IMR-90 (cell line): ENCODE data around the gene CADM1.

Experiments used
- BHLHE40 ChIP-seq: fragments of 150-350 bp; IDR thresholded peaks from 2 replicates; pipeline ENCODE4 v1.6.1; 2016; ENCODE audit warnings: mild to moderate bottlenecking, low read depth, low read length
- CEBPB ChIP-seq: IDR thresholded peaks from 2 replicates; pipeline ENCODE4 v1.6.1; 2012; ENCODE audit warnings: low read depth, low read length, improper control_type of control experiment
- CHD1 ChIP-seq: IDR thresholded peaks from 2 replicates; pipeline ENCODE4 v1.6.1; 2012; ENCODE audit warnings: low read depth, low read length, improper control_type of control experiment
- CTCF ChIP-seq: conservative IDR thresholded peaks from 2 replicates; pipeline ENCODE4 v1.5.1; 2012; ENCODE audit warnings: mild to moderate bottlenecking, low read depth, low read length, improper control_type of control experiment
- ELK1 ChIP-seq: fragments of 150-350 bp; IDR thresholded peaks from 2 replicates; pipeline ENCODE4 v1.6.1; 2016; ENCODE audit warnings: low read depth, mild to moderate bottlenecking, low read length, moderate library complexity, borderline replicate concordance
- FOS ChIP-seq: fragments of 150-350 bp; IDR thresholded peaks from 2 replicates; pipeline ENCODE4 v1.6.1; 2016; ENCODE audit warnings: low read depth, low read length
- MAZ ChIP-seq: IDR thresholded peaks from 2 replicates; pipeline ENCODE4 v1.6.1; 2012; ENCODE audit warnings: low read depth, mild to moderate bottlenecking, low read length, improper control_type of control experiment, moderate library complexity, borderline replicate concordance
- NFE2L2 ChIP-seq: fragments of 150-350 bp; IDR thresholded peaks from 2 replicates; pipeline ENCODE4 v1.6.1; 2016; ENCODE audit warnings: low read depth, mild to moderate bottlenecking, low read length
- POLR2A ChIP-seq: IDR thresholded peaks from 2 replicates; pipeline ENCODE4 v1.6.1; 2012; ENCODE audit warnings: mild to moderate bottlenecking, low read depth, low read length
- RAD21 ChIP-seq: IDR thresholded peaks from 2 replicates; pipeline ENCODE4 v1.6.1; 2012; ENCODE audit warnings: low read length, improper control_type of control experiment
- RFX5 ChIP-seq: IDR thresholded peaks from 2 replicates; pipeline ENCODE4 v1.8.0; 2012; ENCODE audit warnings: low read depth, mild to moderate bottlenecking, low read length, moderate library complexity
- SMC3 ChIP-seq: fragments of 150-350 bp; IDR thresholded peaks from 2 replicates; pipeline ENCODE4 v1.6.1; 2016; ENCODE audit warnings: low read depth, mild to moderate bottlenecking, antibody characterized with exemption, low read length, moderate library complexity
- USF2 ChIP-seq: fragments of 150-350 bp; IDR thresholded peaks from 2 replicates; pipeline ENCODE4 v1.6.1; 2017; ENCODE audit warnings: mild to moderate bottlenecking, antibody characterized with exemption, low read length, low read depth

- TF ChIP-seq USF2 (no peak), RAD21 (no peak), POLR2A (no peak), CTCF (no peak), RFX5 (no peak), CEBPB (no peak), NFE2L2 (no peak), FOS (no peak), BHLHE40 (no peak), SMC3 (no peak), CHD1 (no peak), MAZ (no peak), ELK1 (no peak)
Measured at GRCh38 chr11:115523727-115524399, 19.6 kb upstream of the CADM1 start.
